Stimulated activated CD4-positive, alpha-beta T cell treated with anti-CD3 and anti-CD28 coated beads, Interleukin-1b, Interleukin-23, amount 100 ng/mL, for 1 hour (primary cell): ENCODE results near the gene SPC24.
A peak's percentile ranks its signal among the peaks of the same experiment; 100 is the strongest.

Experiments used
- DNase-seq, 2 donors: peaks; one replicate each; pipeline ENCODE4 v3.0.0-alpha.2; 2020; ENCODE audit warnings: low read depth in 2 of 2

Gene SPC24

GRCh38 chr19:11155373-11156120 lies at the start of gene SPC24:
Gene SPC24, minus strand, starts transcription at chr19:11155782. Its CDS starts 6 bp downstream, at chr19:11155776.
- peak; percentile 61 to 80 for DNase-seq

- DNase-seq: no peak
These were observed 49.4 kb upstream of the SPC24 start for GRCh38 chr19:11204943-11205349.

DNA sequence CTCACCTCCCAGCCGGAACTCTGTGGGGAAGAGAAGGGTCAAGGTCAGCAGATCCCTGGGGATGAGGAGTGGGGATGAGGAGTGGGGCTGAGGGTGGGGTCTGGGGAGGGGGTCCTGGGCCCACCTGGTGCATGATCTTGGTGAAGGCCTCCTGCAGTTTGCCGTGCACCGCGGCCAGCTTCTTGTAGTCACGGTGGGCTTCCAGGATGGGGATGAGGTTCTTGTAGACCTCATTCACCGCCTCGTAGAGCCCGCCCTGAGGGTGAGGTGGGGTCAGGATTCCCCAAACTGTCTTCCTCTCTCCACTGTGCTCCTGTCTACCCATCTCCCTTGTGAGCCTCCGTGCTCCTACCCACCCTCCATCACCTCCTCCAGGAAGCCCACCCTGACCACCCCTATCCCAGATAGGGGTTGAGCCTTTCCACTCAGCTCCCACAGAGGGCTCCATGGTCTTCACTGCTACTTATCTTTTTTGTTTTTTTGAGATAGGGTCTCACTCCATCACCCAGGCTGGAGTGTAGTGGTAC lies 48.6 kb upstream of the SPC24 start:
- no peak for DNase-seq

DNA sequence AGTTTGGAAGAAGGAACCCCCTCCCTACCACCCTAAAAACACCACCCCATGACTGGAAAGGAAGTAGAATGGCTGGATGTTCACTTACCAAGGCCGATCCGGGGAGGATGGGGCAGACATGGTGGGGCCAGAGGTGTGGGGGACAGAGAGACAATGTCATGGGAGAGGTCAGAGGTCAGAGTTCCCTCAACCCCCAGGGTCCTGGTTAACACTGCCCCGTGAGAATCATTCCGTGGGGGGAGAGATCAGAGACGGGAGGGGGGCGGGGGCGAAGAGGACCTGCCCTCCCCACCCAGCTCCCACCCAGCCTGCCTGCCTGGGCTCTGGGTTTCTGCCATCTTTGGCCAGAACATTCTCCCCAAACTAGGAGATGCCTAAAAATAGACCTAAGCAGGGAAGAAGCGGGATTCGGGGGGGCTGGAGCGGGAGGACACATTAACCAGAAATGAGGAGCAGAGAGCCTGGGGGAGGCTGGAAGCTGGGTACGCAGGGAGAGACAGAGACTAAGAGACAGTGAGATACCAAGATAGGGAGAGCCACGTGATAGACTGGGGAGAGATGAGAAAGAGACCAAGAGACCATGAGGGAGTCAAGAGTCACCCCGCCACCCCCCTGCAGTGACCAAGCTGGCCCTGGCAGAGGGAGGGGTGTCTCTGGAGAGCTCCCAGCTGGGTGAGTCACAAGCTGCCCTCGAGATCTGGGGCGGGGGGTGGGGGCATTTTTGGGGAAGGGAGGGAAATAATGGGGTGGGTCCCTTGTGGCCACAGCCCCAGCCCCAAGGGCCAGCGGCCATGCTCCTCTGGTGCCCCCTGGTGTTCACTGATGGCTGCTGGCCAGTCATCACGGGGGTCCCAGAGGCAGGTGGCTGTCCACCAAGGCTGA lies 47.9 kb upstream of the SPC24 start:
- DNase-seq: peak in 1 of 2 donors; percentile 14

GRCh38 chr19:11202488-11203193 lies 47.1 kb upstream of the SPC24 start:
- no peak for DNase-seq

- DNase-seq: no peak
These were observed 46.2 kb upstream of the SPC24 start for GRCh38 chr19:11201791-11202190.

- no peak for DNase-seq
These were observed 45.3 kb upstream of the SPC24 start for GRCh38 chr19:11200931-11201330.

- DNase-seq: no peak
These were observed 44.5 kb upstream of the SPC24 start for GRCh38 chr19:11200015-11200574.

DNA sequence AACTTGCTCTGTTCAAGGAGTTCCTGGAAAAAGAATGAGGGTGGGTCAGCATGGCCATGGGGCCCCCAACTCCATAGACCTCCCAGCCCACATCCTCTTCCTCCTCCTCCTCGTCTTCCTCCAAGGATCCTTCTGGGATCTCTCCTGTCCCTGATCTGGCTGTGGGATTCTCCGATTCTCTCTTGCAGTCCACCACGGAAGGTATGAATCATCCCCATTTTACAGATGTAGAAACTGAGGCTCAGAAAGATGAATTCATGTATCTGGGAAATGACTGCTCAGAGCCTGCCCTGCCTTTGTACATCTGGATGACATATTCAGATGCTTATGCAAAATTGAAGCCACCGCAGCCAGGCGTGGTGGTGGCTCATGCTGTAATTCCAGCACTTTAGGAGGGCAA lies 43.9 kb upstream of the SPC24 start:
- DNase-seq: no peak

GRCh38 chr19:11198769-11199424 lies 43.3 kb upstream of the SPC24 start:
- DNase-seq: no peak

DNA sequence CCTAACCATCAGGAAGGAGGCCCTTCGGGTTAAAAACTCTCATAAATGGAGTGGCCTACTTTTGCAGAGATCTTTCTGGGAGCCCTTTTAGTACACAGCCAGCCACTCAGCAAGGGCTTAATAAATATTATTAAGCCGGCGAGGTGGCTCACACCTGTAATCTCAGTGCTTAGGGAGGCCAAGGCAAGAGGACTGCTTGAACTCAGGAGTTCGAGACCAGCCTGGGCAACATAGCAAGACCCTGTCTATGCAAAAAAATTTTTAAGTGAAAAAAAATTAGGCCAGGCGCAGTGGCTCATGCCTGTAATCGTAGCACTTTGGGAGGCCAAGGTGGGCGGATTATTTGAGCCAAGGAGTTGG lies 42.6 kb upstream of the SPC24 start:
- DNase-seq: no peak

- DNase-seq: peak; percentile 46 to 58
These were observed 42.0 kb upstream of the SPC24 start, which contains the start of gene KANK2 for GRCh38 chr19:11197291-11198174. Gene KANK2, minus strand, starts transcription at chr19:11197545. Its CDS starts 3,034 bp downstream, at chr19:11194511.

- DNase-seq: no peak
These were observed 41.1 kb upstream of the SPC24 start for GRCh38 chr19:11196406-11197287.

GRCh38 chr19:11195681-11196080 lies 40.1 kb upstream of the SPC24 start:
- DNase-seq: no peak

- DNase-seq: no peak
These were observed 39.3 kb upstream of the SPC24 start for GRCh38 chr19:11194656-11195558.

DNA sequence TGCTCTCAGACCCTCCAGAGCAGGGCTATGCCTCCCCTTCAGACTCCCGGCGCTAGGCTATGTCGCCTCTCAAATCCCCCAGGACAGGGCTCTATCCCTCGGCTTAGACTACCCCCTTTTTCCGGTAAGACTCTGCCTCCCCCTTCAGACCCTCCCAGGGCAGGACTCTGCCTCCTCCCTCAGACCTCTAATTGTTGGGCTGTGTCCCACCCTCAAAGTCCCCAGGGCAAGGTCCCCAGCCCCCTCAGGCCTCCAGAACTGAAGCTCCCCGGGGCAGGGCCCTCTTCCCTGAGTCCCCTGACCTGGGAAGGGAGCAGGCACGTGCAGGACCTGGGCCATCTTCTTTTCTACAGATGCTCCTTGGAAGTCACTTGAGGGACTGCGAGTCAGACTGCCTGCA lies 38.6 kb upstream of the SPC24 start:
- no peak for DNase-seq

DNA sequence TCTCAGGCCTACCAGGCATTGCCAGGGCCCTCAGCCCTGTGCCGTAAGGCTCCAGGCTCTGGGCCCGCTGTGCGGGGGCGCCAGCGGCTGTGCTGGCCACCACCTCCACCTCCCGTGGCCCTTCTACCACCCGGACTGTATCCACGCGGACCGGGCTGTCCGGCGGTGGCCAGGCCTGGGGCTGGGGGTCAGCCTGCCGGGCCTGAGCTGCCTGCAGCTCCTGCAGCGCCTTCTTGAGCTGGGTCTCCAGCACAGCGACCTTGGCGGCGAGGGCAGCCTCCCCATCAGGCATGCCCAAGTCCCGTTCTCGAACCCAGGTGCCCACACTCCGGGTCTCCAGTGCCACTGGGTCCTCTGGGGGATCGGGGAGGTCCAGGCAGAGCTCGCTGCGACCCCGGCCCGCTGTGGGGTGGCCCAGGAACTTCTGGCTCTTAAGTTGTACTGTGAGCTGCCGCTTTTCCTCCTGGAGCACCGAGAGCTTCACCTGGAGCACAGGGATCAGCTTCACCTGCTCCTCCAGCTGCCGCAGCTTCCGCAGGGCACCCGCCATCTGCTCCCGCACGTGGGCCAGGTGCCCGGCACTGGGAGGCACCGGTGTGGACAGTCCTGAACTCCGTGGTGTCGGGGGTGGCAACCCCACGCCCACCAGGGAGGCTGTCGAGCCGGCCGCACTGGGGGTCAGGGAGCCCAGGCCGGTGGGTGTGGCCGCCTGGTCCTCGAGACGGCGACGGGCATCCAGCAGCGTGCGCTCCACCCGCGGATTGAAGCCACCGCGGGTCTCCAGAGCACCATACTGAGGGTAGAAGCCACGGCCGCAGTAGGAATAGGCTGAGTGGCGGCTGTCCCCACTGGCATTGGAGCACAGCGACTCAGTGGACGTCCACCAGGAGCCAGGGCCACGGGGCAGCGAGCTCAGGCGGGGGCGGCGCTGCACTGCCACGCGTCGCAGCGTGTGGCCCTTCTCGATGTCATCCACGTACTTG lies 37.7 kb upstream of the SPC24 start:
- DNase-seq: no peak
